ENCODE measurements around the gene FBN1. TPM values are rescaled to one million over a fixed set of nuclear protein-coding genes. Genes with fewer than 3 reads are reported as not detected.

Gene FBN1
- total RNA-seq, 2 donors from 2014 or later: 258 to 300 TPM

GRCh38 chr15:48573780-48574179, 71.7 kb downstream of the FBN1 start:
- ATAC-seq (ENCODE audit: insufficient number of reproducible peaks, low FRiP score, low read depth) (no peak), DNase-seq (ENCODE audit: low spot score) (no peak)
- Histone ChIP-seq H3K27me3 (replicated peaks; ENCODE audit: insufficient read depth) (no peaks in the 10 kb centered on the region), H3K36me3 (peaks cover 3% of the 10 kb centered on the region), H3K4me3 (no peak overlapping the region), H3K4me1 (ENCODE audit: control insufficient read depth in 1 of 2, low read depth in 2 of 2) (peaks cover 2 to 7% of the 10 kb centered on the region in 2 donors), H3K9me3 (no peaks in the 10 kb centered on the region), H3K27ac (no peak overlapping the region)
- no peak for TF ChIP-seq CTCF (IDR thresholded peaks at IDR 0.05)

GRCh38 chr15:48572823-48573222, 72.7 kb downstream of the FBN1 start:
- no peak overlapping the region for H3K27ac ChIP-seq
- no peak for DNase-seq (ENCODE audit: low spot score)
- no peak overlapping the region for H3K4me3 ChIP-seq
- no peak for ATAC-seq (ENCODE audit: insufficient number of reproducible peaks, low FRiP score, low read depth)
- H3K9me3 ChIP-seq: no peaks in the 10 kb centered on the region
- no peak for TF ChIP-seq CTCF (IDR thresholded peaks at IDR 0.05)
- H3K4me1 ChIP-seq (ENCODE audit: control insufficient read depth in 1 of 2, low read depth in 2 of 2): peaks cover 2 to 7% of the 10 kb centered on the region in 2 donors
- no peaks in the 10 kb centered on the region for H3K27me3 ChIP-seq (replicated peaks; ENCODE audit: insufficient read depth)
- H3K36me3 ChIP-seq: peaks cover 3% of the 10 kb centered on the region

- ATAC-seq (ENCODE audit: insufficient number of reproducible peaks, low FRiP score, low read depth) (no peak), DNase-seq (ENCODE audit: low spot score) (no peak)
- Histone ChIP-seq H3K36me3 (peaks cover 3% of the 10 kb centered on the region), H3K4me1 (ENCODE audit: control insufficient read depth in 1 of 2, low read depth in 2 of 2) (peaks cover 5 to 10% of the 10 kb centered on the region in 2 donors), H3K9me3 (no peaks in the 10 kb centered on the region), H3K4me3 (no peak overlapping the region), H3K27ac (no peak overlapping the region), H3K27me3 (replicated peaks; ENCODE audit: insufficient read depth) (no peaks in the 10 kb centered on the region)
- TF ChIP-seq CTCF (IDR thresholded peaks at IDR 0.05): no peak
These were observed 74.0 kb downstream of the FBN1 start for GRCh38 chr15:48571510-48571909.

- DNase-seq (ENCODE audit: low spot score) (no peak), ATAC-seq (ENCODE audit: insufficient number of reproducible peaks, low FRiP score, low read depth) (no peak)
- Histone ChIP-seq H3K27me3 (replicated peaks; ENCODE audit: insufficient read depth) (no peaks in the 10 kb centered on the region), H3K36me3 (peaks cover 3% of the 10 kb centered on the region), H3K27ac (no peak overlapping the region), H3K9me3 (no peaks in the 10 kb centered on the region), H3K4me1 (ENCODE audit: control insufficient read depth in 1 of 2, low read depth in 2 of 2) (peaks cover 11 to 17% of the 10 kb centered on the region in 2 donors), H3K4me3 (no peak overlapping the region)
- no peak for TF ChIP-seq CTCF (IDR thresholded peaks at IDR 0.05)
These were observed 74.7 kb downstream of the FBN1 start for GRCh38 chr15:48570822-48571221.

- Histone ChIP-seq H3K27ac (no peak overlapping the region), H3K4me3 (no peak overlapping the region), H3K9me3 (no peaks in the 10 kb centered on the region), H3K4me1 (ENCODE audit: control insufficient read depth in 1 of 2, low read depth in 2 of 2) (peaks cover 14 to 22% of the 10 kb centered on the region in 2 donors), H3K36me3 (peaks cover 3% of the 10 kb centered on the region), H3K27me3 (replicated peaks; ENCODE audit: insufficient read depth) (no peaks in the 10 kb centered on the region)
- ATAC-seq (ENCODE audit: insufficient number of reproducible peaks, low FRiP score, low read depth) (no peak), DNase-seq (ENCODE audit: low spot score) (no peak)
- TF ChIP-seq CTCF (IDR thresholded peaks at IDR 0.05): no peak
These were observed 75.8 kb downstream of the FBN1 start for GRCh38 chr15:48569591-48570302.
